Stimulated activated CD4-positive, alpha-beta T cell treated with anti-CD3 and anti-CD28 coated beads, Interleukin-12 subunit alpha, Interleukin-12 subunit beta, amount 100 ng/mL, for 24 hours (primary cell): Measurements from ENCODE around the gene PLEKHN1.

Experiments
- DNase-seq, 2 experiments: peaks; one replicate each; pipeline ENCODE4 v3.0.0-alpha.2; 2020; ENCODE audit warnings: low read depth in 2 of 2

The PLEKHN1 gene

DNA sequence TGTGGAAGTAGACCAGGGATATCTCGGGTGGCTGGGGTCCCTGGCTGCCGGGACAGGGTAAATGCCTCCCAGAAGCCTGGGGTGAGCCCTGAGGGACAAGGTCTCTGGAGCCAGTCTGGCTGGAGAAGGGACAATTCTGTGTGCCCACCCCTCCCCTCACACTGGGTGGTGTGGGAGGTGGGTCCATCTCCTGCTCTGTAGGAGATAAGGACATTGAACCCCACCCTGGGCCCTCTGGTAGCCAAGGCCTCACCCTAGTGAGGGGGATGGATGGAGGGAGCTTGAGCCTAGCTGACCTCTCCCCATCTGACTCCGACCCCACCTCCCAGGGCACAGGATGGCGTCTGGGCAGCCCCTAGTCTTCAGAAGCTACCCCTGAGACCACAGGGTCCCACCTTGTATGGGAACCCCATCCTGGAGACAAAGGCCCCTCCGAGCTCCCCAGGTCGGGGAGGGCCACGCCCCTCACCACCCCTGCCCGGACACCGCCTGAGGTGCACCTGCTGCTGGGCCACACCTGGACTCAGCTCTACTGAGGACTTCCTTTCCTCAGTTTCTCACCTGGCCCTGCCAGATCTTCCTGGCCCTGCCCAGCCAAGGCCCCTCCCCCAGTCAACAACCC lies 58.0 kb downstream of the PLEKHN1 start:
- no peak for DNase-seq

DNA sequence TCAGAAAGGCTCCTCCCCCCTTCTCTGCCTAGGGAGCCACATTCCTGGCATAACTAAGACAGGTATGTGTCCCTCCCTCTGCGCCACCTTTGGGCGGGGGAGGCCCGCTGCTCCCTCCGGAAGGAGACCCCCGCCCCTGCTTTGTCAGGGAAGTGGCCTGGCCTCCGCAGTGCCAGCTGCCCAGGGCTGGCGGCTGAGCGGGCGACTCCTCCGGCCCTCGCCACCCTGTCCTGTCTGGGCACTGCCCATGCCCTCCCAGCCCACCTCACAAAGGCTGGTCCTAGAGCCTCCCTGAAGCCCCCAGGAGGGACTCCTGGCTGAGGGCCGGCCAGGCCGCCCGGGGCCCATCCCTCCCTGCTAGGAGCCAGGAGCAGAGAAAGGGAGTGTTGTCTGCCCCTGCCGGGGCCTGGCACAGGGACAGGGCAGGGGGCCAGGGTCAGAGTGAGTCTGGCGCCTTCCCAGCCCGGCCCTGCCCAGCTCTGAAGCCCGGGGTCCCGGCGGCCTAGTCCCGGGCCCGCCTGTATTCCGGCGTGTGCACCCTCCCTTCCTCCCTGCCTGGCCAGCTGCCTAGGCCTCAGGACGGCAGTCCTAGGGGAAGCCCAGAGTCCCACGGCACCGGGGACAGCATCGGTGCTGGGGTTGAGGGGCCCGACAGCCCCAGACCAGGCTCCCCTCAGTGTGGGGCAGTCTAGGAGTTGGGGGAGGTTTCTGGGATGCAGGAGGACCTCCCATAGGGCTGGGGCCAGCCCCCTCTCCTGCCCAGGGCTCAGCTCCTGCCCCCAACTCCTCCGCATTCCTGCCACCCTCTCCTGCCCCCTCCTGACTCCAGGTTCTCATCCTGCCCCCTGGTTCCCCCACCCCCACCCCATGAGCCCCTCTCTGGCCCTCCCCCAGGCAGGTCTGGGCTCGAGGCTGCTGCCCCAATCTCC lies 58.8 kb downstream of the PLEKHN1 start:
- DNase-seq: no peak
